GM03348 (cell line): ENCODE measurements around the gene HMCN1.

Source experiments
- DNase-seq: peaks from one replicate; pipeline ENCODE4 v3.0.0; 2012; ENCODE audit warnings: low spot score

HMCN1 gene

DNA sequence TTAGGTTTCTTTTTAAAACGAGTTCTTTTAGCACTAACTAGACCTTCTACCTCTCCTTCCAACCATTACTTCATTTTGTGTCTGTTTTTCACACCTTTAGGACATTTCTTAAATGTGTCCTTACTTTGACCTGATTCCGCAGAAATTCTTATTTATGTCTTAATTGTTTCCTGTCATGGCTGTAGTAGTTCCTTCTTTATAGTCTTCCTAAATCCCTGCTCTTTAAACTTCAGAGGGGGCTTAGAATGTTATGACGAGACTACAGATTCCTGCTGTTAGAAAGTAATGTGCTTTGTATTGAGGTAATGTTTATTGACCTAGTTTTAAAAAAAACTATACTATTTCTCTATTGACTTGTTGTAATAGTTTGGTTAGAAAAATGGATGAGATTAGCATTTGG lies 70.4 kb downstream of the HMCN1 start:
- no peak for DNase-seq

DNA sequence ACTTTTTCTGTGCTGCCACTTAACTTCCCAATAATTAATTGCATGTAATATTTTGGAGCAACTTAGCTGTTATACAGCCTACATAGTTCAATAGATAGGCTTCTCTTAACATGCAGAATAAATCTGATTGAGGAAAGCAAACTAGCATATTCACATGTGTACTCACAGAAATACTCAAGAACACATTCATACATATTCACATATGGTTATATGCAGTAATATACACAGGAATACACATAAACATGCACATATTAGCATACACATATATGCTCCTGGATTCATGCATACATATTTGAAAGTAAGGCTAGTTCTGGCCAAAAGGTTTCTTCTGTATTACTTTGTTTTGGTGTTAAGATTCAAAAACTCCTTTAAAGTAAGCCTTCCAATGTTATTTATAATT lies 73.1 kb downstream of the HMCN1 start:
- DNase-seq: no peak

DNA sequence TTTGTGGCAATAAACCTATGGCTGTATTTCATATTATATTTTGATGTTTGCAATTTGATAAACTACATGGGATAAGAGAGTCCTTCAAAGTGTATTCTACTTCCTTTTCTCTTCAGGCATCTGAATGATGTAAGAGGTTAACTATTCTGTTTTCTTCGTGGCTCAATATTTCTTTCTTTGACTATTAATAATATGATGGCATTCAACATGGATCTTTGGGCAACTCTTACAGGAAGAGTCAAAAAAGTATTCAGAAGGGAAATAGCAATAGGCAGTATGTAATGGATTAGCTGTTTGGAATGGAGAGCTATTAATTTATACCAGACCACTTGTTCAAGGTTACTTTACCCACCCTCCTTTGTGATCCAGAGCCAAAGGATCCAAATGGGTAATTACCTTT lies 74.4 kb downstream of the HMCN1 start:
- DNase-seq: no peak

DNA sequence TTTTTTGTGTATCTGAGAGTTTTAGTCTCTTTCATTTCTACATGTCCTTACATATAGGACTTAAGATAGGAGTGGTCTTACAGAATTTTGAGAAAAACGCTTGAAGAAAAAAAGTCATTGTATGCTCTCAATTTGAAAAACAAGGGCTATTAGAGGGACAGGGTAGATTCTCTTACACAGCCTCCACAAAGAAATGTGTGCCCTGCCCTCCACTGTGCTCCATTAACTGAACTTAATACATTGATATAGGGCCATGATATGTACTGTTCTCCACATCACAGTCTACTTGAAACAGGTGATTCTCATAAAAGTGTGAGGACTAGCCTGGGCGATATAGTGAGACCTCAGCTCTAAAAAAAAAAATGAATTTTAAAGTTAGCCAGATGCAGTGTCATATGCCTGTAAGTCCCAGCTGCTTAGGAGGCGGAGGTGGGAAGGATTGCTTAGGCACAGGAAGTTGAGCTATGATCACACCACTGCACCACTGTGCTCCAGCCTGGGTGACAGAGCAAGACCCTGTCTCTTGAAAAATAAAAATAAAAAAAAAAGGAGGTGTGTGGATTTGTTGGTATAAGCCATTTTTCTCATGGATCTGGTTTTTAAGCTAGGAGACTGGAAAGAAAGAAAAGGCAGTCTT lies 77.0 kb downstream of the HMCN1 start:
- DNase-seq: no peak

DNA sequence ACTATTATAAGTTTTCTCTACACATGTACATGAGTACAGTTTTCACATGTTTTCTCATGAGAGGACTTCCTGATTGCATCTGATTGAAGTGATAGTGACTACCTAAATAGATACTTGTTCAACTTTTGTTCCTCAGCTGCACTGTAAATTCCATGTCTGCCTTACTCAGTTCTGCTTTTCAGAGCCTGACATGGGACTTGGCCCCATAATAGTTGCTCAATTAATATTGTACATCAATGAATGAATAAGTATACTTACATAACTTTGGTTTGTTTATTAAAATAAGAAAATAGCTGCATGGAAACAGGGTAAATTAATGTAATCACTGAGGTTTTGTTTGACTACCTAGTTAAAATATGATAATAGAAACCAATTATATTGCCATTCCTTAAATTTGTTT lies 78.7 kb downstream of the HMCN1 start:
- DNase-seq: no peak

DNA sequence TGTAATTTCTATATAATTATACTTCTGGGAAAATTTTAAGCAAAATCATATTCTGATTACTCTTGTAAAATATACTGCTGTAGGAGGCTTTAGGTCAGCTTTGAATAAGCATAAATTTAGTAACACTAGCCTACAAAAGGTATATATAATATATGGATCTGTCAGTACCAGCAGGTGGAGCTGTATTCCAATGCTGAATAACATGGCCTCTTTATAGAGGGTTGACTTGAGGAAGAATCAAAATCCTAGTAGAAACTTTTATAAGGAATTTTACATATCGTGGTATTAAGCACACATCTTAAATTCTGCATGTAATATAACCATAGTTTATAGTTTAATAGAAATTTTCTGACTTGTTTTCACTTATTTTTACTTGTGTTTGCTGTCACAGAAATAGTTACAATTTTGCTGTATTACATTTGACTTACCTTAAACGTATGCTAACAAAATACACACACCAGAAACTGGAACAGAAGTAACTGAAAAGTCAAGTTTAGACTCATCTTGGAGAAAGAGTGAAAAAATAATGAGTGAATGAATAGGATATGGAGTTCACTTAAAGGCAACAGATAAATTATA lies 79.3 kb downstream of the HMCN1 start:
- peak; percentile 33 for DNase-seq

DNA sequence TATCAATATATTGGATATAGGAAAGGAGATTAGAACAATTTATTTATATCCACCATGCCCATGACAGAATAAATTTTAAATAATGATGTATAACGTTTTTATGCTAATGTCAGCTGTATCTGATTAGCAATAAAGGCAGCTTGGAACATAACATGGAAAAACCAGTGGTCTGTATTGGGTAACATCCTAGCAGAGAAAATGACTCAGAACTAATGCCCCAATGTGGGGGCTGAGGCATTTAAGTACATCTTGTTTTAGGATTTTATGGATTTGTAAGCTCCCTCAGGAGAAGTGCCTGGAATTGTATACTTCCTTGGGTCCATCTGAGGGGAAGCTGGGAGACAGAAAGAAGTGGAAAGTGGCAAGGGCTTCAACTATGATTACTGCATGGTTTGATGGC lies 82.3 kb downstream of the HMCN1 start:
- DNase-seq: peak; percentile 41

DNA sequence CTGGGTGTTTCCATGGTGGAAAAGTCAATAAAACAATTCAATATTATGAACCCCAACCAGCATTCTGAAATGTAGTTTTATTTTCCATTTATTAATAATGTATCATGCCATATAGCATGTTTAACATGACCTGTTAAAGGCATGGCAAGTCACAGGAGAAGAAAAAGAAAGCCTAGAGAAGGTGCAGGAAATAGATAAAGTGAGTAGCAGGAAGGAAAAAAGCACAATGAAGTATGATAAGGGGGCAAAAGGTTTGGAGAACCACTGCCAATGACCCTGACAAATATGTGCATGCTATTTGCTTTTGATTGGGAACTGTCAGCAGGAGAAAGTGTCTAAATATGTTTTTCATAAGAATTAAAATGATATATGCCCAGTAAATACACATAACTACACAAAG lies 85.6 kb downstream of the HMCN1 start:
- DNase-seq: no peak

DNA sequence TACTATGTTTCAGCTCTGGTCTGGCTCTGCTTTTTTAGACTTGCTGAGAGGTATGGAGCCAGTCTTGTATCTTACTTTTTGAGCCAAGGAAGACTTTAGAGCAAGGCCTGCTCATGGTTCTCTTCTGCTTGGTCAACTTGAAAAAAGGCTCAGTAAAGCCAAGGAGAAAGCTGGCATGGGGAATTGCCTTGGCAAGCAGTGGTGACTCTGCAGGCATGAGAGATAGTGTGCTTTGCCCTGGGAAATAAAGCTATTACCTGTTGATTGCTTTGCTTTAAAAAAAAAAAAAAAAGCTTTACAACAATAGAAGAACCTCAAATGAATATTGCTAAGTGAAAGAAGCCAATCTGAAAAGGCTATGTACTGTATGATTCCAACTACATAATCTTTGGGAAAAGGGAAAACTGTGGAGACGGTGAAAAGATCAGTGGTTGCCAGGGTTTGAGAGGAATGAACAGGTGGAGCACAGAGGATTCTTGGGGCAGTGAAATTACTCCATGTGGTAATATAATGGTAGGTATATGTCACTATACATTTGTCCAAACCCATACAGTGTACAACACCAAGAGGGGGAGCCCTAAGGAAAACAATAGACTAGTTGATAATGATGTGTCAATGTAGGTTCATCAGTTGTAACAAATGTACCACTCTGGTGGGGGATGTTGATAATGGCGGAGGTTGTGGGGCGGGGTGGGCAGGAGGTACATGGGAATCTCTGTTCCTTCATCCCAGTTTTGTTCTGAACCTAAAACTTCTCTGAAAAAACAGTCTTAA lies 87.6 kb downstream of the HMCN1 start:
- DNase-seq: no peak

DNA sequence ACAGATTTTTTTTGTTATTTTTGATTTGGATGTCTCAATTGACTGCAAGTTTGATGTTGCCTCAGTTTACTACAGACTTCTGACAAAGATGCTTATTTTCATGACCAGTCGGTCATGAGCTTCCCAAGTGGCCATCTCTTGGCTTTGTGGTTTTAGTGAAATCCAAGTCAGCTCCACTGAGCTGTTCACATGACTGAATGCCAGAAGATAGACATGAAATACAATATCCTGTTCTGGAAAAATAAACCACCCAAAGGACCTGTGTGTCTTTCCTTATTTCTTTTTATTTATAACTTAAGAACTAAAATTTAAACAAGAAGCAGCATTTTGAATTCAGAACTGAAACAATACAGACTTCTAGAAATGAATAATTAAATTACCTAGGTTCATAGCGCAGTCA lies 89.3 kb downstream of the HMCN1 start:
- DNase-seq: peak; percentile 11

DNA sequence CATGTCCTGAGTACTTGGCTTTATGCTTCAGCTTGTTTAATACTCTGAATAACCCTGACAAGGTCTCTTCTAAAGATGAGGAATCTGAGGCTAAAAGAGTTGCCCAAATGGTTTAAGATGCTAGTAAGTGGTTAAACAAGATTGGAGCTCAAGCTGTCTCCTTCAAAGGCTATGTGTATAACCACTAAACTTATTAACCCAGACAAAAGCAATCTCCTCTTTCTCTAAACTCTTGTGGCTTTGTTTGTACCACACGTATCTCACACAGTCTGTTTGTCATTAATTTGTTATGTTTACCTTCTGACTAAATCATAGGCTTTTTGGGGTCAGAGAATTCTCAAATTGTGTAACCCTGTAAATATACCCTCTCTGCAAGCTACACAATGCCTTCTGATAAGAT lies 89.9 kb downstream of the HMCN1 start:
- no peak for DNase-seq

DNA sequence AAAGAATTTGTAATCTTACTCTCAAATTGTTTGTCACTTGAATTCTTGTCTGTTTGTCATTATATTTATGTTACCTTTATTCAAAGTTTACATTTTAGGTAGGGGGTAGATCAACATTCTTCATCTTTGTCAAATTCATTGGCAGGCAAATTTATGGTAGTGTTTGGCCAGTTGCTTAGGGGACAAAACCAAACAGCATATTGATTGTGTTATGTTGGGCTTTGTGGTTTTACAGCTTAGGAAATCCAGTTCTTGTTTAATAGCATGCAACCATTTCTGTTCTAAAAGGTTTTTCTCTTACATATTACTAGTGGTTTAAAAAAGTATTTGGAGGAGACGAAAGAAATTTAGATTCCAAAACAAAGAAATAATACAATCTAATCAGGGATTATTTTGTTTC lies 91.4 kb downstream of the HMCN1 start:
- peak; percentile 18 for DNase-seq

DNA sequence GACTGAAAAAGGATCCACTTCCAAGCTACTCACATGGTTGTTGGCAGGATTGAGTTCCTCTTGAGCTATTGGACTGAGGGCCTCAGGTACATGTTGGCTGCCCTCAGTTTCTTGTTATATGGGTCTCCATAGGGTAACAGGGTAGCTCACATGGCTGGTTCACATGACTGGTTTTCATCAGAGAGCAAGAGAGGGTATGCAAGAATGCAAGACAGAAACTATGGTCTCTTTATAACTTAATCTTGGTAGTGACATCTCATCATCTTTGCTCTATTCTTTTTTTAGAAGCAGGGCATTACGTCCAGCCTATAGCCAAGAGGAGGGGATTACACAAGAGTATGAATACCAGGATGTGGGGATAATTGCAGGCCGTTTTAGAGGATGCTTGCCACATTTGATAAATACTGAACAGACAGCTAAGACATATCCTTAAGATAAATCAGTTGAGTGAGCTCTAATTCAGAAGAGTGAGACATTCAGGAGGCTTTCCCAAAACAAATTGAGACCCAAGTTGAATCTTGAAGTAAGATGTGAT lies 100.2 kb downstream of the HMCN1 start:
- DNase-seq: no peak

DNA sequence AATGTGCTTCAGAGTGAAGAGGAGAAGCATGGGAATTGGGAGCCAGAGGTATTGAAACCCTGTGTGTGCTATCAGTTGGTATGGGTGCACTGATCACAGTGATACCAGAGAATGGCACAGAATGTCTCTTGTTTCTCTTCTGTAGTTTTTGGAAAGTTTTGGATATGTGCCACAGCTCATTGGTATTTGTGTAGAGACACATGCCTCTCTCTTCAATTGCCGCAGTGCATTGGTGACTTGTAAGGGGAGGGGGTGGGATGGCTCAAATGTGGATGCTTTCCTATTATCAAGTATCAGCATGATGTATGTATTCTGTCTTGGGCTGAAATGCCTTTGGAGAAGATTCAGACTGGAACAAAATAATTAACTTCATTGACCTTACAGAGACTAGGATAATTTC lies 101.0 kb downstream of the HMCN1 start:
- DNase-seq: no peak

DNA sequence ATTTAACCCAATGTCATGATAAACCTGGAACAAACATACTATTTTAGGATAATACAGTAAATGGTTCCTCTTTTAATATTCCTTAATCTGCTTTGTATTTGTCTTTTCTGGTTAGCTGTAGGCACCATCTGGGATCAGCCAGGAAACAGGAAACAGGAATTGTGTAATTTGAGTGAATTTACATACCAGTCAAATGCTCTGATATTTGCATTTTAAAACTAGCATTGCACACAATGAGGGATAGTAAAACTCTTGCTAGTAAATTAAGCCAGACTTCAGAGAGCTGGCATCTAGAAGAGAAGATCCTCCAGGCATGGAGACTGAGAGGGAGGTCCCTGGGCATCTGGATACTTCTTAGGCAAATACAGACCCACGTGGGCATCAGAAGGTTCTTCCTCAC lies 103.5 kb downstream of the HMCN1 start:
- peak; percentile 19 for DNase-seq

DNA sequence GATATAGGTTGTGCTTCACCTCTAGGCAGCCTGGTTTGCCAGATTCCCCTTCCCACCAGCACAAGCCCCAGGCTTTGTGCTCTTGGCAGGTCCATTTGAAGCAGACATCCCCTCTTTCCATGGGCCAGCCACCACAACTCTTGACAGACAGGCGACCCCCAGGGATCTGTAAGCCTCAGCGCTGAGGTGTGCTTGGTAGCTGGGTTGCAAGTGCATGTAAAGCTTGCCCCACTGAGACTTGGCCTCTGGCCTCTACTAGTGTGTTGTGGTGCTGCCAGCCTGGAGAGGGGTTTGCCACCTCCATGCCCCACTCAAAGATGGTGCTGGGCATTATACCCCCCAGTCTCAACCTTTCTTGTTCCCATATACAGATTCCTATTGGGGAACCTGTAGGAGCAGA lies 103.9 kb downstream of the HMCN1 start:
- no peak for DNase-seq

DNA sequence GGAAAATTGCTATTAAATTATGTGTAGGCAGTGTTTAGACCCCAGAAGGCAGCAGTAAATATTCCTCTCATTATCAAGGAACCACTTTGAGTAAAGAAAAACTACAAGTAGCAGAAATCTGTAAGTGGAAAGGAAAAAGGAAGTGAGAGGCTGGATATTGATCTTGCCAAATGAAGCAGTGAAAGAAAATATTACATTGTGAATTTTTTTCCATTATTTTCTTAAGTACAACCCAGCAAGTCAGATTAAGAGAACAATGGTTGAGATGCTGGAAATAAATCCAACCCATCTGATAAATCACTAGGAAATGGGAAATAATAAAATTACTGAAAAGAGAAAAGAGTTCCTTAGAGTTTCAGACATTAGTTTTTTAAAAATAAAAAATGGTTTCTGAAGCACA lies 106.7 kb downstream of the HMCN1 start:
- no peak for DNase-seq

DNA sequence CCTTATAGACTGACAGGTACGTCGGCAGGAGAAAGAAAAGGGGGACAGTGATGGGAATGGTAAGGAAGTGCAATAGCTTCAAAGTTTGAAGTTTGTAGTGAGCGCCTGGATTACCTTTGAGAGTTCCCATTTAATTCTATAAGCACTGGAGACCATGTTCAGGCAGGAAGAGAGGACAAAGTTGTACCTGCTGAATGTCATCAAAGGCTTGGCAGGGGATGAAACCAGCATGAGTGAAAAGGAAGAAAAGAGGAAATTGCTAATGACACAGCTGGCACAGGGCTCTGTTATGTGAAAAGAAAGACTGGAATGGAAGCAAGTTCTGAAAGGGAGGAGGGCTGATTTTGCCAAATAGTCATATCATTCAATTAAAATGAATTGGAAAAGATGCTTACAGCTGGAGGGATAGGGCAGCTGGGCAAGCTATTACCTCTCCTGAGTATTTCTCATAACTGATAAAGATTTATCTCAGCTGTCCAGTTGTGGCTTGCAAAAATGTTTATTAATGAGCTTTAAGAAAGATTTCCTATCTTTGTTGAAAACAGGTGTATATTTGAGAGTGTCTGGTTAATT lies 109.2 kb downstream of the HMCN1 start:
- no peak for DNase-seq

DNA sequence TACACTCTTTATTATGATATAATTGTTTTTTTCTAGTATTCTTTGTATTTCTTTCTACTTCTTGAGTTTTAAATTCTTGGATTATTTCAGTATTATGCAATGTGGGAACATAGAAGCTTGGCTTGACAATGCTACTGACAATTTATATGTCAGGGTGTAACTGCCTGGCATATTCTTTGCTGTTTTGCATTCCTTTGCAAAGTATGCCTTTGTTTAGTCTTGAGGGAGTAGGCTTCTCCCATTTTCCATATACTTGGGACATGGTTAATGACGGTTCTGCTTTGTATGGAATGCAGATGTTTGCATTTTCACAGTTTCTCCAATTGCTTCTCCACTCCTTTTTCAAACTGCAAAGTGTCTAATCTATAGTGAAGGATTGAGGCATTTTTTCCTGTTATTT lies 109.8 kb downstream of the HMCN1 start:
- peak; percentile 37 for DNase-seq

DNA sequence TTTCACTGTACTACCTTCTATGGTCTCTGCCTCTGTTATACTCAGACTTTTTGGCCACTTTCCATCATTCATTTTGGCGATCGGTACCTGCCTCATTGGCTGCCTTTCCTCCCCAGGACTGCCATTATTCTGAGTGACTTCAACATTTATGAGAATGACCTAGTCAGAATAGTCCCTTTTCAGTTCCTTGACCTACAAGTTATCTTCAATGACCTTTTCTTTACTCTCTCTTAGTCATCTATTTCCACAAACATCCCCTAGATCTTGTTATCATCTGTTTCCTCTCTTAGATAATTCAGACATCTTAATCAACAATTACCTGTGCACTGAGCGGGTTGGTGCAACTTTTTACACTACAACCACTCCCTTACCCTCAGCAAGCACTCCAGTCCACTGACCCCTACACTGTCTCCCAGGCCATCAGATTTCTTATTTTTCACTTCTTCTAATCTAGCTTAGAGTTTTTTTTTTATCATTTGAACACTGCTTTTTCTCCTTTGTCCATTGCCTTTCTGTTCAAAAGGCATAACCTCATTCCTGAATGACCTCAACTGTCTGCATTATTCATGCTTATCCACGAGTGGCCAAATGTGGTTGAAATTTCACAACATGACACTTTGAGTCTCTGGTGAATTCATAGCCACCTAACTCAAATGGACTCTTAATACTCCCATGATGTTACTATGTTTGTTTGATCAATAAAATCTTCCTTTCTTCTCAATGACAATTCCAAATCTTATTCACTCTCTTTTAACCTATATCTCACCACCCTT lies 112.7 kb downstream of the HMCN1 start:
- DNase-seq: peak; percentile 65

DNA sequence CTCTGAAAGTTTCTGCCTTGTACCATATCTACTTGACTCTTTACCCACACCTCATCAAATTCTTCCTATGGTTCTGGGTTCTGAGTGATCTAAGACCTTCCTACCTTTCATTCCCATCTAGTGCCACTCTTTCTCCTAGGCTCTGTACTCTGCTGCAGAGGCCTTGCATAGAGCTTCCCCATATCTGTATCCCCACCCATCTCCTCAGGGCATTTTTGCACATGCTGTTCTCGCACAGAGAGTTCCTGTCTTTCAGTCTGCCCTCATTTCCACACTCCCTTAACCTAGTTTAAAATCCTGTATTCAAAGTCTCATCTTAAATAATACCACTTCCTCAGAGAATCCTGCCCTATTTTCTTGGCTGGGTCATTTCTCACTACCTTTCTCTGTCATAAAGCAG lies 114.8 kb downstream of the HMCN1 start:
- no peak for DNase-seq

DNA sequence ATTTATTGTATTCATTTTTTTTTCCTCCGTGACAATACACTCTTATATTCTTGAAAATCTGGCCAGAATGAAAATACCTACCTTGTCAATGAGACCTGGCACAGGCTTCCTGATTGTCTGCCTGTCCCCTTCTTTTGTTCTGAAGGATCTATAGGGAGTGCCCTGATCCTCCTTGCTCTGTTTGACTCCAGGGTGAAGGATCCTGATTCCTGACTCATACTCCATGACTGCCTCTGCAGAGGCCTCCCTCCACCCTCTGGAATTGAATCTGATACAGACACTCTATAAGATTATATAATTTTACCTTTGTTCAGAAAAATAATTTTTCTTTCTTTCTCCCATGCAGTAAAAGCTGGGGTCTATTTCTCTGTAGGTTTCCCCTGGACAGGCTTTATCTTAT lies 116.2 kb downstream of the HMCN1 start:
- DNase-seq: peak; percentile 45
